ENCODE measurements around the gene PROSER1. TPM values are rescaled to one million over a fixed set of nuclear protein-coding genes. Genes with fewer than 3 reads are reported as not detected.

Gene PROSER1
- total RNA-seq, 1 donor from 2014 or later = 57.8 TPM

- Mint-ChIP-seq H3K27me3 (peaks cover 6% of the 10 kb centered on the region), H3K36me3 (ENCODE audit: low read depth) (no peaks in the 10 kb centered on the region), H3K4me3 (no peak overlapping the region), H3K9me3 (peaks cover 19% of the 10 kb centered on the region), H3K4me1 (no peaks in the 10 kb centered on the region), H3K27ac (no peak overlapping the region)
- TF ChIP-seq CTCF (IDR thresholded peaks at IDR 0.05) = no peak
- intact Hi-C loops (cut with micrococcal nuclease) = no loop called here
- CTCF ChIA-PET = no interaction called here
- POLR2A ChIA-PET = no interaction called here
- no peak for ATAC-seq (ENCODE audit: low read depth)
- no peak for DNase-seq
Measured at GRCh38 chr13:38980750-38981078, 57.2 kb downstream of the PROSER1 start.

GRCh38 chr13:38979891-38980749, 57.8 kb downstream of the PROSER1 start:
- ATAC-seq (ENCODE audit: low read depth) (no peak), DNase-seq (no peak)
- no peak overlapping the region for H3K4me3 Mint-ChIP-seq
- intact Hi-C loops (cut with micrococcal nuclease) = no loop called here
- H3K4me1 Mint-ChIP-seq = no peaks in the 10 kb centered on the region
- no peak for TF ChIP-seq CTCF (IDR thresholded peaks at IDR 0.05)
- ChIA-PET CTCF (no interaction called here), POLR2A (no interaction called here)
- H3K36me3 Mint-ChIP-seq (ENCODE audit: low read depth) = no peaks in the 10 kb centered on the region
- peaks cover 6% of the 10 kb centered on the region for H3K27me3 Mint-ChIP-seq
- peaks cover 19% of the 10 kb centered on the region for H3K9me3 Mint-ChIP-seq
- no peak overlapping the region for H3K27ac Mint-ChIP-seq

- no peak overlapping the region for H3K4me3 Mint-ChIP-seq
- no peaks in the 10 kb centered on the region for H3K4me1 Mint-ChIP-seq
- no peak for ATAC-seq (ENCODE audit: low read depth)
- H3K27ac Mint-ChIP-seq = no peak overlapping the region
- no peaks in the 10 kb centered on the region for H3K9me3 Mint-ChIP-seq
- CTCF ChIA-PET = no interaction called here
- intact Hi-C loops (cut with micrococcal nuclease) = loop anchor here (1.0 kb wide), 2 partner anchors 642 to 646 kb away; no protein-coding TSS in a partner anchor
- H3K27me3 Mint-ChIP-seq = peaks cover 2% of the 10 kb centered on the region
- H3K36me3 Mint-ChIP-seq (ENCODE audit: low read depth) = no peaks in the 10 kb centered on the region
- DNase-seq = no peak
- TF ChIP-seq CTCF (IDR thresholded peaks at IDR 0.05) = no peak
- POLR2A ChIA-PET = no interaction called here
Measured at GRCh38 chr13:38970380-38971051, 67.4 kb downstream of the PROSER1 start.

DNA sequence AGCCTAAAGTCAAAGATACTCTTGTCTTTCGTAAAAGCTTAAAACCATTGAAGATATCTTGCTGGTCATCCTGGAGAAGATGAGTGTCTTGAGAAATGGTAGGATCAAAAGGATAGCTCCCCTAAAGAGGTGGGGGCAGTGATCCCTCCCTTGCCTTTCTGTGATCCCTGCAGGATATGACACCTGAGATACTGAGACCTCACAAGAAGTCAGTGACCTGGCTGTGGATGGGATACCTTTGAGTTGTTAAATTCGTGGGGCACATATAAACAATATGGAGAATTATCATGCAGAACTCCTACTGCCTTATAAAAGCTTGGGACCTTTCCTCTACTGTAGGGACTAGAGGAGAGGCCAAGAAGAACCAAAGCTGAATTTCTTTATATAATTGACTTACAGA, 68.7 kb downstream of the PROSER1 start:
- CTCF ChIA-PET = no interaction called here
- no peak overlapping the region for H3K27ac Mint-ChIP-seq
- no peak for ATAC-seq (ENCODE audit: low read depth)

More for the DNA sequence above, 68.7 kb downstream of the PROSER1 start:
- intact Hi-C loops (cut with micrococcal nuclease) = no loop called here
- H3K4me3 Mint-ChIP-seq = no peak overlapping the region
- no peaks in the 10 kb centered on the region for H3K9me3 Mint-ChIP-seq
- peaks cover 2% of the 10 kb centered on the region for H3K27me3 Mint-ChIP-seq
- POLR2A ChIA-PET = no interaction called here
- no peak for DNase-seq
- TF ChIP-seq CTCF (IDR thresholded peaks at IDR 0.05) = no peak
- H3K4me1 Mint-ChIP-seq = no peaks in the 10 kb centered on the region
- no peaks in the 10 kb centered on the region for H3K36me3 Mint-ChIP-seq (ENCODE audit: low read depth)
